NCI-H2196 treated with DMSO at 0.1 percent for 48 hours (cell line): ENCODE data around the gene HSPBP1.
"Not testable (repeated sequence)": the region's sequence is repeated elsewhere in the genome, so short reads cannot be mapped to it uniquely, and the experiment has no call there.

ENCODE experiments used
- DNase-seq: peaks from one replicate; lab custom pipeline; 2025; ENCODE audit not compliant: unreplicated experiment; lab: John Stamatoyannopoulos, UW

Gene HSPBP1

DNA sequence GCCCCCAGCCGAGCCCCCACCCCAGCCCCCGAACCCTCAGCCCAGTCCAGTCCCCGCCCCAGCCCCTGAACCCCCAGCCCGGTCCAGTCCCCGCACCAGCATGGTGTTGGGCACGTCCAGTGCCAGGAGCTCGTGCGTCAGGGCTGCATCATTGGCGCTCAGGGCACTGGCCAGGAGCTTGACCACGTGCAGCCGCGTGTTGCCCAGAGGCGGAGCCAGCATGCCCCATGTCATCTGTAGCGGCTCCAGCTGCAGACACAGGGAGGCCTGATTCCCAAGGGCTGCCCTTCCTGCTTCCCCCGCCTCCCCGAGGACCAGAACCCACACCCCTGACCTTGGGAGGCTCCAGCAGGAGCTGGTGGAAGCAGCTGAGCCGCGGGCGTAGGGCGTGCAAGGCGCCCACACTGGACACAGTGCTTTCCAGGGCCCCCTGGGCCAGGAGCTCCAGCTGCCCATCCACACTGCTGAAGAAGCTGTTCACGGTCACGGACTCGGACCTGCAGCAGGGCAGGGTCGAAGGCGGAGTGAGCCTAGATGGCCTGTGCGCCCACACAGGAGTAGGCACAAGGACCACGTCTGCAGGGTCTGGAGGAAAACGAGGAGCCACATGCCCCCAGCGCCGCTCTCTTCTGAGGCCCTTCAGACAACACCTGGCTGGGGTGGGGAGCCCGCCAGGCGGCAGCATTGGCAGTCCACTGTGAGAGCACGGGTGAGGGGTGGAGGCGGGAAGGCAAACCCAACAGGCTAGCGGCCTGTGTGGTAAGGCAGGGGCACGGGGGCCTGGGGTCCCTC lies 38.6 kb downstream of the HSPBP1 start:
- DNase-seq: no peak

DNA sequence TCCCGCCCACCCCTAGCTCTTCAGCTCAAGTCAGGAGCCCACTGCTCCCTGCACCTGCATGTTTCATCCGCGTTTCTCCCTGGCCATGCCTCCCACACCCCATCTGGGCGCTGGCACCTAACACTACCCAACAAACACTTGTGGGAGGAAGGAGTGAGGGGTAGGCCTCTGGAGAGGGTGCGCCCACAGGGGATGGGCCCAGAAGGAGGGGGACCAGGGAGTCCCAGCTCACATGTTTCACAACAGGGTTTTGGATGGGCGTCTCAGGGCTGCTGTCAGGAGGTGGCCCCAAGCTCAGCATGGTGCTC lies 39.2 kb downstream of the HSPBP1 start:
- no peak for DNase-seq

DNA sequence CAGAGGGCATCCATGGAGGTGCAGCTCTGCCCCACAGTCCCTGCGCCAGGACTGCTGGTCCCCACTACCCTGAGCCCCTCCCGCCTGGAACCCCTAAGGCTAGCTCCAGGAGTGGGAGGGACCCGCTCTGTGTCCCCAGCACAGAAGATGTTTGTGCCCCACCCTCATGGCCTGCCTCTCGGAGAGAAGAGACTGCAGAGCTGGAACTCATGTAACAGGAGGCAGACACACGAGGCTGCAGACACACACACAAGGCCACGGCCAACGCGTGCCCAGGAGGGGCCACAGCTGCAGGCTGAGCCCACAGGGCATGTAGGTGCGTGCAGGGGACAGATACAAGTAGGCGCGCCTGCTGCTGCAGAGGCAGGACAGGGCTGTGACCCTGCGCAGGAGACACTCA lies 40.9 kb downstream of the HSPBP1 start:
- DNase-seq: no peak

DNA sequence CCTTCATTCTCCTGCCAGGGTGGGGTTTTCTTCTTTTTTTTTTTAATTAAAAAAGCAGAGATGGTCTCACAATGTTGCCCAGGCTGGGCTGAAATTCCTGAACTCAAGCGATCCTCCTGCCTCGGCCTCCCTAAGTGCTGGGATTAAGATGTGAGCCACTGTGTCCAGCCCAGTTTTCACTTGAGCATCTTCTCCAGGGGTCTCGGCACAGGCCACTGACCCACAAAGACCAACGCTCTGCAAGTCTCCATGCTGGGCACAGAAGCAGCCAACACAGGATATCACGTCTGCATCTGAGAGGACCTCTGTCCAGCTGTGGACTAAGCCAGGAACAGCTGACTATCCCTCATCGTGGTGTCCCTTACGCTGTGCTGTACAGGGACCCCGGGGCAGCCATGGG lies 41.9 kb downstream of the HSPBP1 start:
- DNase-seq: no peak

DNA sequence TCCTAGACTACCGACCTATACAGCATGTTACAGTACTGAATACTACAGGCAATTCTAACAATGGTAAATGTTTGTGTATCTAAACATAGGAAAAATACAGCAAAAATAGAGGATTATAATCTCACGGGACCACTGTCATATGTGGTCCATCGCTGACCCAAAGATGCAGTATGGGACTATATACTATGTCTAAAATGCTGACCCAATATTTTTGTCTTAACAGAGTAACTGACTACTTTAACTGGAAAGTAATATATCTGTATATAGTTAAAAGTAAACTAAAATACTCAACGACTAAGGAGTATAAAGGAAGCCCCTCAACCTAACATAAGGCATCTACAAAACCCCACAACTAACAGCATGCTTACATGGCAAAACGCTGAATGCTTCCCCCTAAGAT lies 46.9 kb downstream of the HSPBP1 start:
- DNase-seq: no peak

DNA sequence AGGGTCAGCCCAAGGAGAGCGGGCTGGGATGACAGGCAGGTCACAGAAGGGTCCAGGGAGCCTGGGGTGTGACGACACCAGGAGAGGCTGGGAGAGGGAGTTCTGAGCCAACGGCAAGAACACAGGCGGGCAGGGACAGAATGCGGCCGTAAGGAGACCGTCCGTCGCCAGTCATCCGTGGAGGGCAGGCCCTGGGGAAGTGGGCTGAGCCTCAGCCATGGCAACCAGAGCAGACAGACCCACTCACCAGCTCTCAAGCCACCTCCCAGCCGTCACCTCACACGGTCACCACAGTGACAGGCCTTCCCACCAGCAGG lies 47.7 kb downstream of the HSPBP1 start:
- no peak for DNase-seq

DNA sequence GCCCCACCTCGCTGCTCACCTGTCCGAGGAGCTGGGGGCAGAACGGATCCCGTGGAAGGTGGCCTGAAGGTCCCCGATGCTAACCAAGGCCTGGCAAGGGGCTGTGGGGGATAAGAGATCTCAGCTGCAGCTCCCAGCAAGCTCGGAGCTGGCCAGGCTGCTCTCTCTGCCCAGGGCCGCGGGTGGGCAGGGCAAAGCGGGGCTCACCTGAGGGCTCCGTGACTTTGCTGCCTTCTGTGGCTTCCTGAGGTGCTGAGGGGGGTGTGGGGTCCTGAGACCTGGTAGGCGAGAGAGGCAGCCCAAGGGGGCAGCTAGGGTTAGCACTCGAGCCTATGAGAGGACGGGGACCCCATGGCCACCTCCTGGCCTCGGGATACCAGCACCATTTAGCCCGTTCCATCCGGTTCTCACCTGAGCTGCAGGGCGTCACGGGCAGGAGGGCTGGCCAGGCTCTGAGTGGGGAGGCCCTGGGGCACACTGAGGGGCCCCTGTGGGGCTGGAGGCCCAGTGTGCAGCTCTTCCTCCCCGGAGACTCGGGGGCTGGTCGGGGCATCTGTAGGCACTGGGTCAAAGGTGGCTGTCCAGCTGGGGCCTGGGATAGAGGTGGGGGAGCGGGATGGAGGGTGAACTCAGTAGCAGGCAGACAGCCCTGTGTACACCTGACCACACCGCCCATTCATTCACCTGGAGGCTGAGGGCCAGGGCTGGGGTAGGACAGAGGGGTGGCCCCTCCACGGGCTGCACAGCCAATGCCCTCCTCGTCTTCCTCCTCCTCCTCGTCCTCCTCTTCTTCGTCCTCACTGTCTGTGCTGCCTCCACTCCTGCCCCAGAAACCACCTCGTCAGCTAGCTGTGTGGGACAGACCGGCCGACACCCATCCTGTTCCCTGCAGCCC lies 48.3 kb downstream of the HSPBP1 start:
- no peak for DNase-seq

DNA sequence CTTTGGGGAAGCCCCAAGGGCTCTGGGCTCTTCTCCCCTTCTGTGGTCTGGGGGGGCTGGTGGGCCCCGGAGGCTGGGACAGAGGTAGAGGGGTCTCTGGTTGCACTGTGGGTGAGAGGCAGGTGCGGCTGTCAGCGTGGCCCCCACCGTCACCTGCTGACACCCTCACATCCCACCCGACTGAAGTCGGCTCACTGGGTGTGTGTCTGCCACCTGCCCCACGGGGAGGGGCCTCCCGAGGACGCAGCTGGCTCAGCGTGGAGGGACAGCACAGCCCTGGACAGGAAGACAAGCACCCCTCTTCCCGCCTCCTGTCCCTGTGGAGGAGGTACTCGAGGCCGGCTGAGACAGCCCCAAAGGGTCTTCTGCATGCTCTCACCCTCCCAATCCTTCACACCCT lies 49.1 kb downstream of the HSPBP1 start:
- no peak for DNase-seq

DNA sequence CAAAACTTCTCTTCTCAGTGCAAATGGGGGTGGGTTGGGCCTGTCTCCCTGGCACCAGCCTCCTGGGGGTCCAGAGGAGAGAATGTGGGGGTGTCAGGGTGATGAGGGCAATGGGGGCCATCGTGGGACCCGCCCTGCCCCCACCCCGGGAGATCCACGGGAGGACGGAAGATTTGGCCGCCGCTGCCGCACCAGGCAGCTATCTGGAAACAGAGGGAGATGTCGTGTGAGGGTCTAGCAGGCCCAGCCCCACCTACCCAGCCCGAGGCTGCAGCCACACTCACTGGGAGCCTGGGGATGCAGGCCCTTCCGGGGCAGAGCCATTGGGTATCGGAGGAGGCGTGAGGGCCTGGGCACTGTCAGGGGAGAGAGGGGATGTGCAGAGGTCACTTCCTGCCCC lies 49.6 kb downstream of the HSPBP1 start:
- no peak for DNase-seq

DNA sequence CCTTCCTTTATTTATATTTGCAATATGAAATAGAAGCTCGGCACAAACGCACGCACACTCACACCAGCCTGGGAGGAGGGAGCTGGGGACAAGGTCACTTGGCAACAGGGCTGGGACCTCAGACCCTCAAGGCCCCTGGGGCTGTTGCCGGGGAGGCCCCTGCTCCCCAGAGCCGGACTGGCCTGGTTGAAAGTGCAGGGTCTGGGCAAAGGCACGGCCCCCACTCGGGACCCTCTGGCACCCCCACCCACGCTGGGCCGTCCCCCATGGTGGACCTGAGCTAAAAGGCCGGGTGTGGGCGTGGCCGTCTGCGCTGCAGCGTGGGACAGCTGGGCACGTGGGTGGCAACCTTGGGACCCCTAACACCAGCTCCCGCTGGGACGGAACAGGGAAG lies 50.1 kb downstream of the HSPBP1 start:
- DNase-seq: no peak

DNA sequence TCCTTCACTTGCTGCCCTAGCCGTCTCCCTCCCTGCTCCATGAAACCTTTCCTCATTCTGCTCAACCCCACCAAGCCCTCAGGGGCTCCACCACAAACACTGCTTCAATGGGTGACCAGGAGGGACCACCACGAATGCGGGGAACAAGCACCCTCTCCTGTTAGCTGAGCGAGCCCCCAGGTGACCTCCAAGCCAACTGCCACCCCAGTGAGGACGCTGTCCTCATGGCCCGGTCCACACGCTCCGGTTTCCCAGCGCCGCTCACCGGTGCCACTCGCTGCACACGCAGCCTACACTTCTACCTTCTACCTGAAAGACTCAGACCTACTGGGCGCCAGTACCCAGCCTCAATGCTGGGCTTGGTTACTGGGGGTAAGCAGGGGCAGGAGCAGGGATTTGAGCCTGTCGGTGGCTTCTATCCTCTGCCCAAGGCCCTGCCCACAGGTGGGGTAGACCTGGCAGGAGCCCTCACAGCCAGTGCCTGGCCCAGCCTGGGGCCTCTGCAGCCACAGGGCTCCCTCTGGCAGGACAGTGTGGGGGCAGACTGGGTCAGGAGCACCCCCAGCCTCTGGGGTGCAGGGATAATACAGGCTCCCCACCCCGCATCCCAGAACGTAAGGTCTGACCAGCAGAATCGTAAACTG lies 50.6 kb downstream of the HSPBP1 start:
- no peak for DNase-seq

DNA sequence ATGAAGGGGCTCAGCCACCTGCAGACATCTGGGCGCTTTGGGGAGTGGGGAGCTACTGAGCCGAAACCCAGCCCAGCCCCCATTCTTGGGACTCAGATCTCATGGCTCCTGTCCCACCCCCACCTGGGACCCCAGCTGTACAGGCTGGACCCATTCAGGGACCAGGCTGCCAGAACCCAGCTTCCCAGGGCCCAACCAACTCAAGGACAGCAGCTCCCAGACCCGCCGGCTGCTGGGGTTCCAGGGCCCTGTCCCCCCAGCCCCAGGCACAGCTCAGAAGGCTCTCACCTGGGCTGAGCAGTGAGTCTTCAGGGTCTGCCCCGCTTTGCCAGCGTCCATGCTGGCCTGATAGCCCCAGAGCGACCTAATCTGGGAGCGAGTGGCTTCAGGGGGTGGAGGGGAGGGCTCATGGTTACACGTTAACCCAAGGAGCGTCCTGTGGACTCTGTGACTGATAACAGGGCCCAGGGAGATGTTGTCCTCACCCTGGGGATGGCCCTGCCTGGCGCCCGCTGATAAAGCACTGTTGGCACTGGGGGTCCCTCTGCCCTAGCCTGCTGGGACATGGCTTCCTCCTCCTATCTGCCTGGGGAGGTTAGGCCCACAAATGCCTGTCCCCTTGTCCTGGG lies 51.4 kb downstream of the HSPBP1 start, which contains the start of gene TMEM86B:
Gene TMEM86B, minus strand, starts transcription at position 361 of the 629 bp plus-strand sequence. Its CDS starts 22 bp downstream, at position 339.
- no peak for DNase-seq

DNA sequence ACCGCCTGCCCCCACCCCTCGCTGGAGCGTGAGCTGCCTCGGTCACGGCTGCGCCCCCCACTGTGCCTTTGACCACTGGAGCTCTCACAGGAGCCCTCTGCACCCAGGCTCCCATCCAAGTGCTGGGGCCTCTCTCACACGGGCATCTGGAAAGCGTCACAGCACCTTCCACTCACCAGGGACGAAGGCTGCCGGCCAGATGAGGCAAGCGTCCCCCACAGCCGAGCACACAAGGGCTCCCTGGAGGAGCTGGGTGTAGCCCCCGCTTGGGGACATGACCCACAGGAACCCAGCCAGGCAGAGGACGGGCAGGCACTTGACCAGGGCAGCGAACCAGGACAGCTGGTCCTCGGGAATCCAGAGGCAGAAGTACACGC lies 51.9 kb downstream of the HSPBP1 start:
- no peak for DNase-seq

DNA sequence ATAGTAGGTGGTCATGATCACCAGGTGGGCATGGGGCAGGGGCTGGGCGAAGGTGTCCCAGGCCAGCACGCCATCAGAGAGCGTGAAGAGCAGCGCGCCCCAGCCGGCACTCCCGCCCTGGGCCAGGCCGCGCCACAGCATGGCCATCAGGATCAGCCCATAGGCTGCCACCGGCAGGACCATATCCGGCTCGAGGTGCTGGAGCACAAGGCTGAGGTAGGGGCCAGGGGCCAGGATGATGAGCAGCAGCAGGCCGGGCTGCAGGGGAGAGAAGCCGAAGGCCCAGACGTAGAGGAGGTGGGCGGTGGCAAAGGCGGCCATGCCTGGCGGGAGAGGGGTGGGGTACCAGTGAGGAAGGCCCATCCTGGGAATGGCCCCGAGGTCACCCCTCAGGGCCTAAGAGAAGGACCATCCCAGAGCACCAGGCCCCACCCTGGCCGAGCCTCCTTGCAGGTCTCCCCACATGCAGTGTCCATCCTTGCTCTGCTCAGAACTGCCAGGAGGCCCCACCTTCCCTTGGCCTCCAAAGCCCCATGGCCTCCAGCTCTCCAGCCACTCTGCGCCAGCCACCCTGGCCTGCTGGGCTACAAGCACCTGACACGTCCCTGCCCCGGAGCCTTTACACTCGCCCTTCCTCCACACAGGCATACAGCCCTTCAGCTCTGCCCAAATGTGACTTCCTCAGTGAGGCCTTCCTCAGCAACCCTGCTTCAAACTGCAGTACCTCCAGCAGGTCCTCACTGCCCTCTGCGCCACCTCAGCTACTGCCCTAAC lies 52.5 kb downstream of the HSPBP1 start:
- DNase-seq: no peak

DNA sequence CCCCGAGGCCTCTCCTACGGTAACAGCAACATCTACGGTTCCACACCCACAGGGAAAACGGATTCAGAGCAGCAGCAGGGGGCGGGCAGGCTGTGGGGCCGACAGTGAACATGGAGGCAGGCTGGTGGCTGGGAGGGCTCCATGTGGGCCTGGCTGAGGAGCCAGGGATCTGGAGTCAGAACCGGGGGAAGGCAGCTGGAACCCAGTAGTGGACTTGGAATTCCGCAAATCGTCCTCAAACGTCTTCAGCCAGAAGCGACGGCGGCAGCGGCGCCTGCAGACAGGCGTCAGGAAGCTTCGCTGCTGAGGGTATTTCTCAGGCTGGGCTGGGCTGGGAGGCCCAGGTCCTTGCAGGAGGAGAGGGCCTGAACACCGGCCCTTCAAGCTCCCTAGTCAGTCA lies 53.1 kb downstream of the HSPBP1 start:
- no peak for DNase-seq

DNA sequence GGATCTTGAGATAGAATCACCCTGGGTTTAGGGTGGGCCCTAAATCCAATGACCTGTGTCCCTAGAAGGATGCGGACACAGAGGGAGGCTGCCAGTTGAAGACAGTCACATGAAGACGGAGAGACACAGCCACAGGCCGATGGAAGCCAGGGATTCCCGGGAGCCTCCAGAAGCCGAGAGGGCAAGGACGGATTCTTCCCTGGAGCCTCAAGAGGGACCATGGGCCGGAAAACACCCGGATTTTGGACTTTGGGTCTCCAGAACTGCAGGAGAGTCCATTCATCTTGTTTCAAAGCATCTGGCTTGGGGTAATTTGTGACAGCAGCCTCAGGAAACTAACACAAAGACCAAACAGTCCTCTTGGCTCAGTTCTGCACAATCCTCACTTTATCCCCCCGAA lies 53.6 kb downstream of the HSPBP1 start:
- DNase-seq: no peak

DNA sequence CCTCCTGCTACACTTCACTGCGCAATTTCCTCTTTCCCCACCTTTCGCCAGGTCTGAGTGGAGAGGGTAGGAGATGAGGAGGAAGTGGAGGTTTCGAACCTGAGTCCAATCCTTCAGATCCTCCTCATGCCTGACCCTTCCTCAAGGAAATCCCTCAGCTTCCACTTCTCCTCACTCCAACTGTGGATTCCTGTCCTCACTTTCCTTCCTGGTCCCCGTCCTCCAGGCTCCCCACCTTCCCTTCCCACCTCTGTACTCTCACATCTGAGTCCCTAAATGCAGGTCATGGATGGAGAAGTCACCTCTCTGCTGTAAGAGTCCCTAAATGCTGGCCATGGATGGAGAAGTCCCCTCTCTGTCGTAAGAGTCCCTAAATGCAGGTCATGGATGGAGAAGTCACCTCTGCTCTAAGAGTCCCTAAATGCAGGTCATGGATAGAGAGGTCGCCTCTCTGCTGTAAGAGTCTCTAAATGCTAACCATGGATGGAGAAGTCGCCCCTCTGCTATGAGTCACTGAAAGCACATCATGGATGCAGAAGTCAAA lies 54.4 kb downstream of the HSPBP1 start:
- DNase-seq: no peak

DNA sequence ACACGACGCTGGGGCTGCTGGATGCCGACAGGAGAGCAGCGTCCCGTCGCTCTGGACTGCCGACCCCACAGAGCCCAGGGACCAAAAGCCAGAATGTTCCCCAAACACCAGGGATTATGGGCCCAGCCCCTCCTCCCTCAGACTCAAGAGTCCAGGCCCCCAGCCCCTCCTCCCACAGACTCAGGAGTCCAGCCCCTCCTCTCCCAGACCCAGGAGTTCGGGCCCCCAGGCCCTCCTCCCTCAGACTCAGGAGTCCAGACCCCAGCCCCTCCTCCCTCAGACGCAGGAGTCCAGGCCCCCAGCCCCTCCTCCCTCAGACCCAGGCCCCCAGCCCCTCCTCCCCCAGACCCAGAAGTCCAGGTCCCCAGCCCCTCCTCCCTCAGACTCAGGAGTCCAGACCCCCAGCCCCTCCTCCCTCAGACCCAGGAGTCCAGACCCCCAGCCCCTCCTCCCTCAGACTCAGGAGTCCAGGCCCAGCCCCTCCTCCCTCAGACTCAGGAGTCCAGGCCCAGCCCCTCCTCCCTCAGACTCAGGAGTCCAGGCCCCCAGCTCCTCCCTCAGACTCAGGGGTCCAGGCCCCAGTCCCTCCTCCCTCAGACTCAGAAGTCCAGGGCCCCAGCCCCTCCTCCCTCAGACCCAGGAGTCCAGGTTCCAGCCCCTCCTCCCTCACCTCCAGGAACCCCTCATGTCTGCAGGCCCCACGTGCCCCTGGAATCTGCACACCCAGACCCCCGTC lies 55.1 kb downstream of the HSPBP1 start:
- DNase-seq: not testable (repeated sequence)

DNA sequence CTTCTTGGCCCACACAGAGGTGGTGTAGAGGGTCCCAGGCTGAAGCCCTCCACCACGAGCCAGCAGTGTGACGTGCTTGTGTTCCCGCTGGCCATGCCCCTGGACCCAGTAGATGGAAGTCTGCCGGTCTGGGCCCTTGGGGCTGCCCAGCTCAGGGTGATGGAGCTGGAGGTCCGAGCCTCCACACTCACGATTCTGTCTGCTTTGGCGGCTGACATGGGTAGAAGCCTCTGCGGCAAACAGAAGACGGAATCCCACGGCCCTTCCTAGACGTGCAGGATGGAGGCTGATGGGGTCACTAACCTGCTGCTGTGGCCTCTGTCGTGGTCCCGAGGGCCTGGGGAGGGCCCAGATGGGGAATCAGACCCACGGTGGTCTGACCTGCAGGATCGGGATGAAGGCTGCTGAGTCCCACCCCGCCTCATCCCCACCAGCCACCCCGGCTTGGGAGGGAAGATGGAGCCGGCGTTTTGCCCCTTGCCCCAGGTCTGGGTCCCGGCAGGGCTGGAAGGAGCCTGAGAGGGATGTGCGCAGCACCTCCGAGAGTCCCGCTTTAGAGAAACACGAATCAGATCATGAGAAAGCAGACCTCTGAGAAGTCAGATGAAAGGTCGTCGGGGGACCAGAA lies 55.8 kb downstream of the HSPBP1 start:
- no peak for DNase-seq
